ENCODE measurements around the gene KMT2E.

The KMT2E gene

GRCh38 chr7:105141068-105141467, 127.1 kb downstream of the KMT2E start:
- TF ChIP-seq MAX (IDR thresholded peaks at IDR 0.05; ENCODE audit: low read depth, low read length) (no peak), CTCF (IDR thresholded peaks at IDR 0.05; ENCODE audit: low read depth, low read length) (peak; percentile 47), MYC (IDR thresholded peaks at IDR 0.05; ENCODE audit: low read depth, low read length) (no peak)
- no peak overlapping the region for H3K4me3 ChIP-seq (ENCODE audit: low read depth, low read length)
- DNase-seq (ENCODE audit: low read depth) = peak; percentile 44

- TF ChIP-seq MAX (IDR thresholded peaks at IDR 0.05; ENCODE audit: low read depth, low read length) (no peak), CTCF (IDR thresholded peaks at IDR 0.05; ENCODE audit: low read depth, low read length) (no peak), MYC (IDR thresholded peaks at IDR 0.05; ENCODE audit: low read depth, low read length) (no peak), POLR2A (IDR thresholded peaks at IDR 0.05; ENCODE audit: extremely low read depth, insufficient read length) (no peak)
- DNase-seq (ENCODE audit: low read depth) = peak; percentile 44
- H3K4me3 ChIP-seq (ENCODE audit: low read depth, low read length) = no peak overlapping the region
Observed at GRCh38 chr7:105149827-105150226, 135.8 kb downstream of the KMT2E start.

- no peak for TF ChIP-seq CTCF (IDR thresholded peaks at IDR 0.05; ENCODE audit: low read depth, low read length)
- no peak for TF ChIP-seq MAX (IDR thresholded peaks at IDR 0.05; ENCODE audit: low read depth, low read length)
- TF ChIP-seq MYC (IDR thresholded peaks at IDR 0.05; ENCODE audit: low read depth, low read length) = no peak
- no peak for TF ChIP-seq POLR2A (IDR thresholded peaks at IDR 0.05; ENCODE audit: extremely low read depth, insufficient read length)
- DNase-seq (ENCODE audit: low read depth) = no peak
- H3K4me3 ChIP-seq (ENCODE audit: low read depth, low read length) = no peak overlapping the region
Observed at GRCh38 chr7:105151152-105151551, 137.1 kb downstream of the KMT2E start.

GRCh38 chr7:105153531-105153930, 139.5 kb downstream of the KMT2E start:
- DNase-seq (ENCODE audit: low read depth) = no peak
- no peak overlapping the region for H3K4me3 ChIP-seq (ENCODE audit: low read depth, low read length)
- TF ChIP-seq CTCF (IDR thresholded peaks at IDR 0.05; ENCODE audit: low read depth, low read length) = no peak

- no peak overlapping the region for H3K4me3 ChIP-seq (ENCODE audit: low read depth, low read length)
- TF ChIP-seq MYC (IDR thresholded peaks at IDR 0.05; ENCODE audit: low read depth, low read length) (no peak), CTCF (IDR thresholded peaks at IDR 0.05; ENCODE audit: low read depth, low read length) (no peak), POLR2A (IDR thresholded peaks at IDR 0.05; ENCODE audit: extremely low read depth, insufficient read length) (no peak), MAX (IDR thresholded peaks at IDR 0.05; ENCODE audit: low read depth, low read length) (no peak)
- DNase-seq (ENCODE audit: low read depth) = no peak
Observed at GRCh38 chr7:105154084-105154483, 140.1 kb downstream of the KMT2E start.

- TF ChIP-seq MYC (IDR thresholded peaks at IDR 0.05; ENCODE audit: low read depth, low read length) (no peak), MAX (IDR thresholded peaks at IDR 0.05; ENCODE audit: low read depth, low read length) (no peak), CTCF (IDR thresholded peaks at IDR 0.05; ENCODE audit: low read depth, low read length) (no peak), POLR2A (IDR thresholded peaks at IDR 0.05; ENCODE audit: extremely low read depth, insufficient read length) (no peak)
Observed at GRCh38 chr7:105156731-105157130, 142.7 kb downstream of the KMT2E start.

More at GRCh38 chr7:105156731-105157130, 142.7 kb downstream of the KMT2E start:
- DNase-seq (ENCODE audit: low read depth) = no peak
- H3K4me3 ChIP-seq (ENCODE audit: low read depth, low read length) = no peak overlapping the region

All from NB4 (cell line).